Mesothelial cell of epicardium (in vitro differentiated cells): Measurements from ENCODE around the gene RBM12. TPM values are rescaled to one million over a fixed set of nuclear protein-coding genes. Genes with fewer than 3 reads are reported as not detected.

ENCODE experiments used
- DNase-seq, 2 experiments: peaks; one replicate each; pipeline ENCODE4 v3.0.0; 2021; ENCODE audit warnings: low spot score in 2 of 2; ENCODE audit not compliant: unreplicated experiment in 2 of 2
- H3K27ac Mint-ChIP-seq: 2 replicates; pipeline ENCODE4 v1.8.0; 2021; ENCODE audit warnings: mixed read lengths
- H3K27me3 Mint-ChIP-seq: 2 replicates; pipeline ENCODE4 v1.8.0; 2021; ENCODE audit warnings: low read depth, mixed read lengths
- H3K36me3 Mint-ChIP-seq: 2 replicates; pipeline ENCODE4 v1.8.0; 2021; ENCODE audit warnings: mixed read lengths
- H3K4me1 Mint-ChIP-seq: 2 replicates; pipeline ENCODE4 v1.8.0; 2021; ENCODE audit warnings: mixed read lengths
- H3K4me3 Mint-ChIP-seq: 2 replicates; pipeline ENCODE4 v1.8.0; 2021; ENCODE audit warnings: mild to moderate bottlenecking, moderate library complexity, mixed read lengths
- H3K9me3 Mint-ChIP-seq: 2 replicates; pipeline ENCODE4 v1.8.0; 2021; ENCODE audit warnings: mixed read lengths
- total RNA-seq: library from RNA; stranded (reverse); gene quantifications from 3 replicates; pipeline ENCODE4 v1.2.1, GENCODE V29; 2021
- TF ChIP-seq, protein P1 (sequence below): fragments of 200-600 bp; sonication (generic); IDR thresholded peaks from one replicate; pipeline ENCODE4 v1.5.0; 2021; ENCODE audit warnings: antibody characterized with exemption; ENCODE audit not compliant: unreplicated experiment

The RBM12 gene
- total RNA-seq, 1 donor from 2014 or later = 154 TPM

DNA sequence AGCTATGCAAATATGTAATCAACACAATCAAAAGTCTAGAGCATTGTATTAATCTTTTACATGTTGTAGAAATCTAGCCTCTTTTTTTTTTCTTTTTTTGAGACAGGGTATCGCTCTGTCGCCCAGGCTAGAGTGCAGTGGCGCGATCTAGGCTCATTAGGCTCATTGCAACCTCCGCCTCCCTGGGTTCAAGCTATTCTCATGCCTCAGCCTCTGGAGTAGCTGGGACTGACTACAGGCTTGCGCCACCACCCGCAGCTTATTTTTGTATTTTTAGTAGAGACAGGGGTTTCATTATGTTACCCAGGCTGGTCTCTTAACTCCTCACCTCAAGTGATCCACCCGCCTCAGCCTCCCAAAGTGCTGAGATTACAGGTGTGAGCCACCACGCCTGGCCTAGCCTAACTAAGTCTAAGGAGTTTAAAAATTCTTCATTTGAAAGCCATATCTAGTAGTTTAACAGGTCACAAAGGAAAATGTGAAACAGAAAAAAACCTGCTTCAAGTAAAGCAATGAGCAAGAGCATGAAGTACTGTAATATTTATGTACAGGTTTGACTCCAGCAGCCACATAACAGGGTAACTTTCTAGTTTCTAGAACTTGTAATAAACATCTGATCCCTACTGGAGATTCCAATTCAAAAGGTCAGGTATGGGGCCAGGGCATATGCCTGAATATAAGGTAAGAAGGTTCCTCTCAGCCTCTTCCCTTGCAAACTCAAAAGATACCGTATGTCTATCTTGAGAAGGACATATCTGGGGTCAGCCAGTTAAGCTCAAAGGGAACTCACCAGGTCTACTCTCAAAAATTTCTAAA is 4.4 kb downstream of the RBM12 start:
- Mint-ChIP-seq H3K36me3 (peaks cover 3% of the 10 kb centered on the region), H3K27ac (peak overlapping the region; percentile 30), H3K4me3 (no peak overlapping the region), H3K9me3 (no peaks in the 10 kb centered on the region), H3K4me1 (peaks cover 57% of the 10 kb centered on the region), H3K27me3 (no peaks in the 10 kb centered on the region)
- TF ChIP-seq, protein P1, sequence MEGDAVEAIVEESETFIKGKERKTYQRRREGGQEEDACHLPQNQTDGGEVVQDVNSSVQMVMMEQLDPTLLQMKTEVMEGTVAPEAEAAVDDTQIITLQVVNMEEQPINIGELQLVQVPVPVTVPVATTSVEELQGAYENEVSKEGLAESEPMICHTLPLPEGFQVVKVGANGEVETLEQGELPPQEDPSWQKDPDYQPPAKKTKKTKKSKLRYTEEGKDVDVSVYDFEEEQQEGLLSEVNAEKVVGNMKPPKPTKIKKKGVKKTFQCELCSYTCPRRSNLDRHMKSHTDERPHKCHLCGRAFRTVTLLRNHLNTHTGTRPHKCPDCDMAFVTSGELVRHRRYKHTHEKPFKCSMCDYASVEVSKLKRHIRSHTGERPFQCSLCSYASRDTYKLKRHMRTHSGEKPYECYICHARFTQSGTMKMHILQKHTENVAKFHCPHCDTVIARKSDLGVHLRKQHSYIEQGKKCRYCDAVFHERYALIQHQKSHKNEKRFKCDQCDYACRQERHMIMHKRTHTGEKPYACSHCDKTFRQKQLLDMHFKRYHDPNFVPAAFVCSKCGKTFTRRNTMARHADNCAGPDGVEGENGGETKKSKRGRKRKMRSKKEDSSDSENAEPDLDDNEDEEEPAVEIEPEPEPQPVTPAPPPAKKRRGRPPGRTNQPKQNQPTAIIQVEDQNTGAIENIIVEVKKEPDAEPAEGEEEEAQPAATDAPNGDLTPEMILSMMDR = no peak
- DNase-seq = no peak

DNA sequence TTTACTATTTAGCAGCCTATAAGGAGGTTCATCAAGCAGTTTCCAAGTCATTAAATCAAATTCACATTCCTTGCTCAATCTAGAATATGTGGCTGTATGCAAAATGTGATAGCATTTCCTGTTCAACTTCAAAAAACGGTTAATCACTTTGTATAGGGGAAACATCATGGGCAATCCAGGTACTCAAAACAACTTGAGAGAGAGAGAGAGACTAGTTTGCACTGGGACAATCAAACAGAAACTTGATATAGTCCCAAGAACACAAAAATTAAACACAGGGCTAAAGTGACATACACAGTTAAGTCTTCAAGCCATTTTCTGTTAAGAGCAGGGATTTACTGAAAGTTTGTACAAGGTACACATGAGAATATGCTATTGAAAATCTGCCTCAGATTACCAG is 7.4 kb downstream of the RBM12 start:
- H3K4me1 Mint-ChIP-seq = peaks cover 37% of the 10 kb centered on the region
- H3K4me3 Mint-ChIP-seq = no peak overlapping the region
- H3K36me3 Mint-ChIP-seq = peaks cover 4% of the 10 kb centered on the region
- H3K27me3 Mint-ChIP-seq = no peaks in the 10 kb centered on the region
- H3K27ac Mint-ChIP-seq = peak overlapping the region; percentile 70
- TF ChIP-seq, protein P1 = no peak
- H3K9me3 Mint-ChIP-seq = no peaks in the 10 kb centered on the region
- DNase-seq = no peak

DNA sequence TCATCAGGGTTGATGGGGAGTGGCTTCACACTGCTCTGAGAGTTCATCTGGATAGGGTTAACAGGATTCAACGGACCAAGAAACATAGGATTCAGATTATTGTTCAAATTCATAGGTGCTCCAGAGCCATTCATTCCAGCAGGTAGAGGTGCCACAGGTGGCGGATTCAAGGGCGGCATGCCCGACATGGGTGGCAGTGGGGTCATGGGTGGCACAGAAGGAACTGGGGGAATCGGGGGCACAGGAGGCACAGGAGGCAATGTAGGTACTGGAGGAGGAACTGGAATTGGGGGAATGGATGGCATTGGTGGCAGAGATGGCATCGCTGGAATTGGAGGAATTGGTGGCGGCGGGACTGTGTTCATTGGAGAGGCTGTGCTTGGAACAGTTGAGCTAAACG is 10.3 kb downstream of the RBM12 start:
- no peak overlapping the region for H3K27ac Mint-ChIP-seq
- peaks cover 11% of the 10 kb centered on the region for H3K4me1 Mint-ChIP-seq
- H3K36me3 Mint-ChIP-seq = peaks cover 17% of the 10 kb centered on the region
- no peak overlapping the region for H3K4me3 Mint-ChIP-seq
- H3K27me3 Mint-ChIP-seq = no peaks in the 10 kb centered on the region
- H3K9me3 Mint-ChIP-seq = no peaks in the 10 kb centered on the region
- DNase-seq = no peak
- TF ChIP-seq, protein P1 = no peak

DNA sequence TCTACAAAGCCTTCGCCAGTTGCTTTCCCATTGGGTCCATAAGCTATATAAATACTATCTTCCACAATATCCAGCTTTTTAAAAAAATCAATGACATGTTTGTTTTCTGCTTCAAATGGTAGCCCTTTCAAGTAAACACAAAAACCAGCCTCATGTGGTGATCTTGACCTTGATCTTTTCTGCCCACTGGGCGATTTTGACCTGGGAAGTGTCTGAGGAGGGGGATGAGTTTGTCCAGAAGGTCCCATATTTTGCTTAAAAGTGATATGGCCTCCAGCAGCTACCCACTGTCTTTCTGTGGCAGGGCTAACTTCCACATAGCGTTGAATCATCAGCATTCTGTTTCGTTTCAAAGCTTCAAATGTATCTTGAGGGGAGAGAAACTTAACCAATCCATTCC is 10.8 kb downstream of the RBM12 start:
- TF ChIP-seq, protein P1 = no peak
- H3K27me3 Mint-ChIP-seq = no peaks in the 10 kb centered on the region
- peaks cover 20% of the 10 kb centered on the region for H3K36me3 Mint-ChIP-seq
- no peaks in the 10 kb centered on the region for H3K9me3 Mint-ChIP-seq
- H3K27ac Mint-ChIP-seq = no peak overlapping the region
- no peak overlapping the region for H3K4me3 Mint-ChIP-seq
- H3K4me1 Mint-ChIP-seq = peaks cover 8% of the 10 kb centered on the region
- DNase-seq = no peak

DNA sequence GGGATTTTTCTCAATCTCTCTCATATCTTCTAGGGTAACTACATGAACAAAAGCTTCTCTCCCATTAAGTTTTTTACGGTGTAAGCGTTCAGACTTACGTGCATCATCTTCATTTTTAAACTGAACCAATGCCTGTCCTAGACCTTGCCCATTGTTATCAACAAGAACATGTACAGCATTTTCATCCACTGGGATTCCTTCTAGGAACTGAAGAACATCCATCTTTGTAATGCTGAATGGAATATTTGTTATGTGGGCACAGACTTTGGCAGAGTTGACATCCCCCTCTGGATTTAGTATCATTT is 11.3 kb downstream of the RBM12 start:
- Mint-ChIP-seq H3K4me3 (no peak overlapping the region), H3K9me3 (no peaks in the 10 kb centered on the region), H3K36me3 (peaks cover 24% of the 10 kb centered on the region), H3K4me1 (peaks cover 6% of the 10 kb centered on the region), H3K27me3 (no peaks in the 10 kb centered on the region), H3K27ac (no peak overlapping the region)
- no peak for DNase-seq
- TF ChIP-seq, protein P1 = no peak
